CD14-positive monocyte (primary cell): ENCODE results near the gene TTLL11. TPM values are rescaled to one million over a fixed set of nuclear protein-coding genes. Genes with fewer than 3 reads are reported as not detected.
"Not testable (repeated sequence)": the region's sequence is repeated elsewhere in the genome, so short reads cannot be mapped to it uniquely, and the experiment has no call there.

Experiments
- DNase-seq, 3 donors: peaks; one replicate each; pipeline ENCODE4 v3.0.0-alpha.2; 2011 to 2022
- H2AFZ ChIP-seq: 2 replicates; pipeline ENCODE4 v1.6.0; 2012; ENCODE audit warnings: mild to moderate bottlenecking, low read depth, low read length, inconsistent platforms; ENCODE audit not compliant: insufficient read depth, poor library complexity, severe bottlenecking
- H3K27ac ChIP-seq, 2 donors: 1 replicate in 1 of 2; 2 replicates in 1 of 2; pipeline ENCODE4 v1.5.1; 2012 to 2013; ENCODE audit warnings: low read length in 2 of 2, control low read depth in 1 of 2, inconsistent platforms in 1 of 2, low read depth in 1 of 2, mild to moderate bottlenecking in 1 of 2
- H3K27me3 ChIP-seq, 2 donors: one replicate each; pipeline versions ENCODE4 v1.6.0 to v1.6.1; 2011 to 2013; ENCODE audit warnings: low read length in 2 of 2; ENCODE audit not compliant: control insufficient read depth in 2 of 2, insufficient read depth in 2 of 2
- H3K36me3 ChIP-seq, 2 donors: replicated peaks in 1 of 2; 1 replicate in 1 of 2; 2 replicates in 1 of 2; pipeline versions ENCODE4 v1.5.1 to v1.6.1; 2012 to 2013; ENCODE audit warnings: low read length in 2 of 2, control low read depth in 1 of 2, inconsistent platforms in 1 of 2, mild to moderate bottlenecking in 1 of 2; ENCODE audit not compliant: insufficient read depth in 2 of 2, control insufficient read depth in 1 of 2
- H3K4me1 ChIP-seq, 2 donors: 1 replicate in 1 of 2; 2 replicates in 1 of 2; pipeline versions ENCODE4 v1.5.1 to v1.6.1; 2012 to 2013; ENCODE audit warnings: low read length in 2 of 2, control low read depth in 1 of 2, inconsistent platforms in 1 of 2, mild to moderate bottlenecking in 1 of 2, moderate library complexity in 1 of 2; ENCODE audit not compliant: insufficient read depth in 2 of 2, control insufficient read depth in 1 of 2
- H3K4me2 ChIP-seq: replicated peaks from 2 replicates; pipeline ENCODE3; 2012; ENCODE audit warnings: low read length, moderate library complexity, mild to moderate bottlenecking; ENCODE audit not compliant: poor library complexity, severe bottlenecking; ENCODE audit errors: extremely low read depth
- H3K4me3 ChIP-seq, 3 experiments: fragments of 200-600 bp in 1 of 3; sonication (generic) in 1 of 3; replicated peaks in 1 of 3; 1 replicate in 2 of 3; 2 replicates in 1 of 3; pipeline ENCODE4 v1.5.1; 2011 to 2013; ENCODE audit warnings: low read length in 3 of 3, mild to moderate bottlenecking in 3 of 3, control low read depth in 2 of 3, low read depth in 2 of 3, inconsistent platforms in 1 of 3, moderate library complexity in 1 of 3
- H3K79me2 ChIP-seq: 2 replicates; pipeline ENCODE4 v1.6.0; 2012; ENCODE audit warnings: mild to moderate bottlenecking, control low read depth, inconsistent platforms, low read length, moderate library complexity; ENCODE audit not compliant: insufficient read depth
- H3K9ac ChIP-seq: 2 replicates; pipeline ENCODE4 v1.6.0; 2017; ENCODE audit warnings: low read length, mild to moderate bottlenecking; ENCODE audit not compliant: insufficient read depth, poor library complexity, severe bottlenecking
- H3K9me3 ChIP-seq, 2 donors: replicated peaks in 1 of 2; 1 replicate in 1 of 2; 2 replicates in 1 of 2; pipeline versions ENCODE4 v1.5.1 to v1.6.1; 2012 to 2013; ENCODE audit warnings: low read length in 2 of 2, control low read depth in 1 of 2; ENCODE audit not compliant: control insufficient read depth in 1 of 2, insufficient read depth in 1 of 2
- H4K20me1 ChIP-seq: 2 replicates; pipeline ENCODE4 v1.6.0; 2012; ENCODE audit warnings: mild to moderate bottlenecking, low read length, control low read depth, moderate library complexity; ENCODE audit not compliant: insufficient read depth
- H3K27ac Mint-ChIP-seq, 7 donors: one replicate each; pipeline ENCODE4 v1.8.0; 2020; ENCODE audit warnings: mild to moderate bottlenecking in 7 of 7, mixed read lengths in 7 of 7, moderate library complexity in 6 of 7, inconsistent platforms in 2 of 7
- H3K27me3 Mint-ChIP-seq, 3 donors: one replicate each; pipeline ENCODE4 v1.8.0; 2021 to 2022; ENCODE audit warnings: low read depth in 3 of 3, mild to moderate bottlenecking in 3 of 3, mixed read lengths in 3 of 3, moderate library complexity in 3 of 3, inconsistent platforms in 1 of 3
- H3K36me3 Mint-ChIP-seq, 2 donors: one replicate each; pipeline ENCODE4 v1.8.0; 2020; ENCODE audit warnings: mixed read lengths in 2 of 2, inconsistent platforms in 1 of 2, mild to moderate bottlenecking in 1 of 2
- H3K4me1 Mint-ChIP-seq: one replicate; pipeline ENCODE4 v1.8.0; 2020; ENCODE audit warnings: mild to moderate bottlenecking, mixed read lengths
- H3K4me3 Mint-ChIP-seq, 2 donors: one replicate each; pipeline ENCODE4 v1.8.0; 2020; ENCODE audit warnings: mild to moderate bottlenecking in 2 of 2, mixed read lengths in 2 of 2, moderate library complexity in 1 of 2
- H3K9me3 Mint-ChIP-seq, 7 donors: one replicate each; pipeline ENCODE4 v1.8.0; 2020 to 2022; ENCODE audit warnings: mixed read lengths in 7 of 7, mild to moderate bottlenecking in 6 of 7, moderate library complexity in 6 of 7, inconsistent platforms in 2 of 7
- CTCF ChIP-seq: fragments of 200-600 bp; IDR thresholded peaks from one replicate; pipeline ENCODE4 v1.8.0; 2022; ENCODE audit warnings: antibody characterized with exemption, mild to moderate bottlenecking
- WGBS: methylation state at CpG from one replicate; pipeline ENCODE4 v1.1.5; 2013; ENCODE audit warnings: missing lambda C conversion rate; ENCODE audit not compliant: insufficient coverage; 5-methylcytosine and 5-hydroxymethylcytosine counted together
- intact Hi-C, 2 donors: fragments of 100-400 bp; cut with micrococcal nuclease; formaldehyde crosslinking; loops; one replicate each; pipeline versions ENCODE4 v1.15.0 to v1.15.1; 2023
- polyA plus RNA-seq, 3 donors: library from polyadenylated mRNA; depleted of rRNA in 1 of 3; unstranded in 2 of 3; stranded (reverse) in 1 of 3; fragments of 300-500 nt in 2 of 3; fragments of >200 nt in 1 of 3; fragmentation: Illumina TruSeq in 2 of 3; gene quantifications; 1 replicate in 2 of 3; 2 replicates in 1 of 3; pipeline ENCODE4 v1.2.3, GENCODE V29; 2012 to 2021

TTLL11 gene
- polyA plus RNA-seq, 3 donors = 2.9 to 3.5 (median 3.1) TPM

GRCh38 chr9:121797081-121797480 is 296.0 kb downstream of the TTLL11 start:
- Mint-ChIP-seq H3K4me3 (no peak overlapping the region), H3K27me3 (peaks cover 1 to 6% (median 5%) of the 10 kb centered on the region in 3 donors), H3K4me1 (no peaks in the 10 kb centered on the region), H3K36me3 (no peaks in the 10 kb centered on the region), H3K27ac (no peak overlapping the region), H3K9me3 (peaks cover 0 to 2% (median 0%) of the 10 kb centered on the region in 7 donors)
- Histone ChIP-seq H3K27me3 (peaks cover 2% of the 10 kb centered on the region in 2 donors), H3K27ac (no peak overlapping the region), H3K4me2 (no peak overlapping the region), H3K79me2 (no peaks in the 10 kb centered on the region), H3K9ac (no peak overlapping the region), H3K4me3 (no peak overlapping the region), H4K20me1 (no peaks in the 10 kb centered on the region), H3K4me1 (no peaks in the 10 kb centered on the region), H3K9me3 (no peaks in the 10 kb centered on the region), H3K36me3 (no peaks in the 10 kb centered on the region), H2AFZ (no peak overlapping the region)
- WGBS = 50% methylated on average over 1 of the region's 2 CpGs
- intact Hi-C loops = no loop called here
- DNase-seq = no peak
- no peak for TF ChIP-seq CTCF

- H4K20me1 ChIP-seq, H3K9me3 Mint-ChIP-seq, H3K79me2 ChIP-seq, DNase-seq, H3K36me3 Mint-ChIP-seq, H3K9me3 ChIP-seq, H3K27me3 Mint-ChIP-seq, H2AFZ ChIP-seq, H3K27me3 ChIP-seq, intact Hi-C loops, H3K4me1 Mint-ChIP-seq, H3K4me1 ChIP-seq, H3K4me3 Mint-ChIP-seq, H3K36me3 ChIP-seq, H3K4me2 ChIP-seq, H3K9ac ChIP-seq, H3K27ac ChIP-seq, H3K4me3 ChIP-seq: not testable (repeated sequence)
- WGBS = 83% methylated on average over 5 of the region's 6 CpGs
- H3K27ac Mint-ChIP-seq = peak overlapping the region in 1 of 7 donors; percentile 21
Observed at GRCh38 chr9:121794334-121794733, 298.8 kb downstream of the TTLL11 start.

- H3K27ac ChIP-seq, H3K27ac Mint-ChIP-seq, H3K4me2 ChIP-seq, H3K9me3 Mint-ChIP-seq, H3K9me3 ChIP-seq, H3K4me1 ChIP-seq, H4K20me1 ChIP-seq, H3K4me3 ChIP-seq, H3K36me3 Mint-ChIP-seq, H3K36me3 ChIP-seq, H3K4me3 Mint-ChIP-seq, intact Hi-C loops, H2AFZ ChIP-seq, H3K27me3 ChIP-seq, DNase-seq, H3K4me1 Mint-ChIP-seq, H3K27me3 Mint-ChIP-seq, H3K9ac ChIP-seq, H3K79me2 ChIP-seq: not testable (repeated sequence)
- 79% methylated on average over 2 of the region's 10 CpGs for WGBS
Observed at GRCh38 chr9:121792476-121792875, 300.6 kb downstream of the TTLL11 start.
